Activated CD4-positive, CD25-positive, alpha-beta regulatory T cell treated with anti-CD3 and anti-CD28 coated beads, Interleukin-2, amount 50 U/mL, for 24 hours (primary cell): ENCODE measurements around the gene ATG7.
"Not testable (repeated sequence)": the region's sequence is repeated elsewhere in the genome, so short reads cannot be mapped to it uniquely, and the experiment has no call there.

Source experiments
- ATAC-seq, 2 donors: fragments of 150-1000 bp; cut with Tn5 transposase; one replicate each; pipeline ENCODE4 v1.10.0; 2021; ENCODE audit warnings: mild to moderate bottlenecking in 1 of 2, moderate library complexity in 1 of 2

Gene ATG7

GRCh38 chr3:11304175-11304574 lies 32.0 kb downstream of the ATG7 start:
- no peak for ATAC-seq

GRCh38 chr3:11305509-11305908 lies 33.3 kb downstream of the ATG7 start:
- no peak for ATAC-seq

GRCh38 chr3:11306817-11307589 lies 34.8 kb downstream of the ATG7 start:
- ATAC-seq = peak; percentile 88 to 91

GRCh38 chr3:11307830-11308432 lies 35.7 kb downstream of the ATG7 start:
- ATAC-seq = no peak

- ATAC-seq = no peak
Observed at GRCh38 chr3:11310258-11310657, 38.1 kb downstream of the ATG7 start.

GRCh38 chr3:11312166-11312565 lies 40.0 kb downstream of the ATG7 start:
- ATAC-seq = no peak

GRCh38 chr3:11317300-11317699 lies 45.1 kb downstream of the ATG7 start:
- ATAC-seq = no peak

GRCh38 chr3:11322931-11323330 lies 50.7 kb downstream of the ATG7 start:
- no peak for ATAC-seq

GRCh38 chr3:11323813-11324212 lies 51.6 kb downstream of the ATG7 start:
- ATAC-seq = no peak

- ATAC-seq = no peak
Observed at GRCh38 chr3:11327619-11328018, 55.4 kb downstream of the ATG7 start.

- no peak for ATAC-seq
Observed at GRCh38 chr3:11328196-11328945, 56.2 kb downstream of the ATG7 start.

GRCh38 chr3:11329777-11330176 lies 57.6 kb downstream of the ATG7 start:
- ATAC-seq = no peak

GRCh38 chr3:11331101-11331500 lies 58.9 kb downstream of the ATG7 start:
- ATAC-seq = no peak

- peak; percentile 46 to 48 for ATAC-seq
Observed at GRCh38 chr3:11335056-11335608, 62.9 kb downstream of the ATG7 start.

GRCh38 chr3:11339541-11339940 lies 67.3 kb downstream of the ATG7 start:
- ATAC-seq = no peak

- ATAC-seq = no peak
Observed at GRCh38 chr3:11346416-11346815, 74.2 kb downstream of the ATG7 start.

GRCh38 chr3:11348877-11349276 lies 76.7 kb downstream of the ATG7 start:
- ATAC-seq = not testable (repeated sequence)

- no peak for ATAC-seq
Observed at GRCh38 chr3:11349446-11349845, 77.2 kb downstream of the ATG7 start.

GRCh38 chr3:11350374-11350773 lies 78.2 kb downstream of the ATG7 start:
- ATAC-seq = no peak

- ATAC-seq = no peak
Observed at GRCh38 chr3:11351451-11351850, 79.3 kb downstream of the ATG7 start.

GRCh38 chr3:11356269-11356668 lies 84.1 kb downstream of the ATG7 start:
- ATAC-seq = no peak

- ATAC-seq = no peak
Observed at GRCh38 chr3:11362600-11362999, 90.4 kb downstream of the ATG7 start.

GRCh38 chr3:11363715-11364114 lies 91.5 kb downstream of the ATG7 start:
- peak; percentile 71 to 81 for ATAC-seq

GRCh38 chr3:11364181-11364580 lies 92.0 kb downstream of the ATG7 start:
- no peak for ATAC-seq
